Common myeloid progenitor, CD34-positive (primary cell): ENCODE measurements around the gene NFIA.

Source experiments
- CTCF ChIA-PET: fragments of 350-600 bp; sonication (Branson Sonifier 250); formaldehyde crosslinking; loops from one replicate; lab custom pipeline; 2021; ENCODE audit warnings: antibody characterized with exemption; lab: Charles Lee
- POLR2A ChIA-PET: fragments of 350-600 bp; sonication (Branson Sonifier 250); formaldehyde crosslinking; loops from one replicate; lab custom pipeline; 2021; ENCODE audit warnings: antibody characterized with exemption; lab: Charles Lee
- DNase-seq, 3 donors: peaks; one replicate each; pipeline versions ENCODE4 v3.0.0 to v3.0.0-alpha.2; 2013
- H3K27ac ChIP-seq, 2 experiments: 1 replicate in 1 of 2; 2 replicates in 1 of 2; pipeline ENCODE4 v1.7.0; 2013; ENCODE audit warnings: inconsistent platforms in 2 of 2, low read length in 2 of 2, mild to moderate bottlenecking in 2 of 2, low read depth in 1 of 2, moderate library complexity in 1 of 2; ENCODE audit not compliant: severe bottlenecking in 2 of 2, insufficient read depth in 1 of 2, poor library complexity in 1 of 2
- H3K27me3 ChIP-seq, 5 experiments: replicated peaks in 2 of 5; 1 replicate in 3 of 5; 2 replicates in 2 of 5; pipeline versions ENCODE4 v1.6.1 to v1.7.0; 2013; ENCODE audit warnings: low read length in 4 of 5, mild to moderate bottlenecking in 2 of 5, moderate library complexity in 2 of 5, inconsistent platforms in 1 of 5; ENCODE audit not compliant: insufficient read depth in 5 of 5, control insufficient read depth in 4 of 5
- H3K36me3 ChIP-seq, 4 experiments: 1 replicate in 2 of 4; 2 replicates in 2 of 4; pipeline versions ENCODE4 v1.6.1 to v1.7.0; 2013; ENCODE audit warnings: low read length in 3 of 4, control low read depth in 1 of 4, mild to moderate bottlenecking in 1 of 4; ENCODE audit not compliant: control insufficient read depth in 4 of 4, insufficient read depth in 4 of 4
- H3K4me1 ChIP-seq, 4 experiments: 1 replicate in 3 of 4; 2 replicates in 1 of 4; pipeline versions ENCODE4 v1.6.1 to v1.7.1; 2013; ENCODE audit warnings: low read length in 3 of 4, mild to moderate bottlenecking in 3 of 4, control low read depth in 1 of 4, inconsistent platforms in 1 of 4, moderate library complexity in 1 of 4; ENCODE audit not compliant: control insufficient read depth in 4 of 4, insufficient read depth in 4 of 4; ENCODE audit errors: control extremely low read depth in 1 of 4
- H3K4me3 ChIP-seq, 7 experiments: 1 replicate in 4 of 7; 2 replicates in 3 of 7; pipeline versions ENCODE4 v1.5.1 to v1.7.0; 2013; ENCODE audit warnings: mild to moderate bottlenecking in 7 of 7, low read length in 6 of 7, moderate library complexity in 6 of 7, inconsistent platforms in 2 of 7, low read depth in 2 of 7, control low read depth in 1 of 7; ENCODE audit not compliant: insufficient read depth in 4 of 7, control insufficient read depth in 1 of 7; ENCODE audit errors: extremely low read depth in 1 of 7
- H3K9me3 ChIP-seq, 5 experiments: 1 replicate in 4 of 5; 2 replicates in 1 of 5; pipeline versions ENCODE4 v1.6.1 to v1.7.1; 2013; ENCODE audit warnings: low read length in 4 of 5, mild to moderate bottlenecking in 2 of 5, inconsistent platforms in 1 of 5, low read depth in 1 of 5, moderate library complexity in 1 of 5; ENCODE audit not compliant: control insufficient read depth in 4 of 5, insufficient read depth in 2 of 5; ENCODE audit errors: control extremely low read depth in 1 of 5
- whole genome bisulfite sequencing: methylation state at CpG from one replicate; pipeline ENCODE4 v1.1.5; 2013; ENCODE audit not compliant: insufficient coverage; 5-methylcytosine and 5-hydroxymethylcytosine counted together

NFIA gene

GRCh38 chr1:61426885-61427284, 344.5 kb downstream of the NFIA start:
- no peaks in the 10 kb centered on the region for H3K9me3 ChIP-seq
- peaks cover 0 to 9% (median 6%) of the 10 kb centered on the region in 4 experiments for H3K4me1 ChIP-seq
- H3K36me3 ChIP-seq = peaks cover 0 to 7% (median 1%) of the 10 kb centered on the region in 4 experiments
- H3K4me3 ChIP-seq = no peak overlapping the region
- 100% methylated on average over 2 of the region's 2 CpGs for WGBS
- POLR2A ChIA-PET = no interaction called here
- no peak overlapping the region for H3K27ac ChIP-seq
- DNase-seq = no peak
- CTCF ChIA-PET = interaction anchor here (1.3 to 1.6 kb wide), 2 partner anchors 10 to 286 kb away, joined by 3 to 4 read pairs; no protein-coding TSS in a partner anchor
- no peaks in the 10 kb centered on the region for H3K27me3 ChIP-seq

GRCh38 chr1:61427510-61427909, 345.1 kb downstream of the NFIA start:
- 100% methylated on average over 1 of the region's 2 CpGs for WGBS
- CTCF ChIA-PET = interaction anchor here (1.6 kb wide), 1 partner anchor 9 kb away, joined by 4 read pairs; no protein-coding TSS in a partner anchor
- Histone ChIP-seq H3K27ac (no peak overlapping the region), H3K4me1 (peaks cover 0 to 9% (median 6%) of the 10 kb centered on the region in 4 experiments), H3K27me3 (no peaks in the 10 kb centered on the region), H3K9me3 (no peaks in the 10 kb centered on the region), H3K36me3 (peaks cover 0 to 7% (median 1%) of the 10 kb centered on the region in 4 experiments), H3K4me3 (no peak overlapping the region)
- POLR2A ChIA-PET = interaction anchor here (0.5 kb wide), 1 partner anchor 156 kb away, joined by 3 read pairs; no protein-coding TSS in a partner anchor
- no peak for DNase-seq

- POLR2A ChIA-PET = interaction anchor here (0.5 kb wide), 1 partner anchor 156 kb away, joined by 3 read pairs; no protein-coding TSS in a partner anchor
- no peak overlapping the region for H3K4me3 ChIP-seq
- WGBS = no CpG with 5 or more reads among the region's 2 CpGs
Measured at GRCh38 chr1:61428146-61428545, 345.8 kb downstream of the NFIA start.

GRCh38 chr1:61432616-61433388, 350.4 kb downstream of the NFIA start:
- POLR2A ChIA-PET = no interaction called here
- Histone ChIP-seq H3K4me3 (no peak overlapping the region), H3K27ac (no peak overlapping the region), H3K27me3 (no peaks in the 10 kb centered on the region), H3K4me1 (peaks cover 8 to 25% (median 11%) of the 10 kb centered on the region in 4 experiments), H3K9me3 (no peaks in the 10 kb centered on the region), H3K36me3 (no peaks in the 10 kb centered on the region)
- DNase-seq = no peak
- CTCF ChIA-PET = interaction anchor here (1.0 to 3.1 kb wide), 2 partner anchors 14 to 20 kb away, joined by 4 to 10 read pairs; no protein-coding TSS in a partner anchor
- WGBS = 94% methylated on average over 3 of the region's 7 CpGs

More at GRCh38 chr1:61428146-61428545, 345.8 kb downstream of the NFIA start:
- Histone ChIP-seq H3K9me3 (no peaks in the 10 kb centered on the region), H3K4me1 (peaks cover 0 to 9% (median 6%) of the 10 kb centered on the region in 4 experiments), H3K27ac (no peak overlapping the region), H3K27me3 (no peaks in the 10 kb centered on the region), H3K36me3 (peaks cover 0 to 7% (median 0%) of the 10 kb centered on the region in 4 experiments)
- CTCF ChIA-PET = no interaction called here
- no peak for DNase-seq

- no peaks in the 10 kb centered on the region for H3K27me3 ChIP-seq
- no peaks in the 10 kb centered on the region for H3K36me3 ChIP-seq
- DNase-seq = no peak
- POLR2A ChIA-PET = no interaction called here
- H3K4me1 ChIP-seq = peaks cover 8 to 25% (median 11%) of the 10 kb centered on the region in 4 experiments
- no peak overlapping the region for H3K4me3 ChIP-seq
- no peaks in the 10 kb centered on the region for H3K9me3 ChIP-seq
- H3K27ac ChIP-seq = no peak overlapping the region
- CTCF ChIA-PET = interaction anchor here (1.0 to 3.1 kb wide), 2 partner anchors 15 to 19 kb away, joined by 4 to 10 read pairs; no protein-coding TSS in a partner anchor
- WGBS = 78% methylated on average over 1 of the region's 2 CpGs
Measured at GRCh38 chr1:61433646-61434045, 351.3 kb downstream of the NFIA start.

GRCh38 chr1:61434276-61434675, 351.9 kb downstream of the NFIA start:
- peak in 2 of 3 donors; percentile 25 to 42 for DNase-seq
- H3K27me3 ChIP-seq = no peaks in the 10 kb centered on the region
- peaks cover 8 to 25% (median 11%) of the 10 kb centered on the region in 4 experiments for H3K4me1 ChIP-seq
- CTCF ChIA-PET = interaction anchor here (1.0 to 3.1 kb wide), 4 partner anchors 15 to 384 kb away, joined by 3 to 10 read pairs (median 4); no protein-coding TSS in a partner anchor
- WGBS = 89% methylated on average over 4 of the region's 5 CpGs
- POLR2A ChIA-PET = no interaction called here
- H3K27ac ChIP-seq = no peak overlapping the region
- H3K9me3 ChIP-seq = no peaks in the 10 kb centered on the region
- H3K36me3 ChIP-seq = no peaks in the 10 kb centered on the region
- no peak overlapping the region for H3K4me3 ChIP-seq
